ENCODE data around the gene H1-8. TPM values are rescaled to one million over a fixed set of nuclear protein-coding genes. Genes with fewer than 3 reads are reported as not detected.

The H1-8 gene
- total RNA-seq, 2 donors from 2014 or later = not detected

- Histone ChIP-seq H3K27ac (no peak overlapping the region), H3K27me3 (replicated peaks; ENCODE audit: insufficient read depth) (no peaks in the 10 kb centered on the region), H3K4me1 (replicated peaks) (no peaks in the 10 kb centered on the region), H3K9me3 (no peaks in the 10 kb centered on the region), H3K36me3 (no peaks in the 10 kb centered on the region), H3K4me3 (no peak overlapping the region)
- DNase-seq (ENCODE audit: low spot score) = no peak
- WGBS = 81% methylated on average over 3 of the region's 3 CpGs
- TF ChIP-seq CTCF (IDR thresholded peaks at IDR 0.05) (no peak), POLR2AphosphoS5 (IDR thresholded peaks at IDR 0.05) (no peak), POLR2A (IDR thresholded peaks at IDR 0.05) (no peak)
- intact Hi-C loops (cut with DNase I) = no loop called here
Measured at GRCh38 chr3:129549805-129550204, 6.8 kb downstream of the H1-8 start.

- H3K4me1 ChIP-seq (replicated peaks) = no peaks in the 10 kb centered on the region
- no peak for TF ChIP-seq POLR2A (IDR thresholded peaks at IDR 0.05)
- no peak for TF ChIP-seq POLR2AphosphoS5 (IDR thresholded peaks at IDR 0.05)
- no peak for TF ChIP-seq CTCF (IDR thresholded peaks at IDR 0.05)
Measured at GRCh38 chr3:129552287-129553050, 9.5 kb downstream of the H1-8 start.

GRCh38 chr3:129553171-129553570, 10.2 kb downstream of the H1-8 start:
- Histone ChIP-seq H3K4me1 (replicated peaks) (no peaks in the 10 kb centered on the region), H3K4me3 (no peak overlapping the region), H3K27me3 (replicated peaks; ENCODE audit: insufficient read depth) (no peaks in the 10 kb centered on the region), H3K9me3 (no peaks in the 10 kb centered on the region), H3K36me3 (no peaks in the 10 kb centered on the region), H3K27ac (no peak overlapping the region)
- no peak for DNase-seq (ENCODE audit: low spot score)
- intact Hi-C loops (cut with DNase I) = no loop called here
- WGBS = 78% methylated on average over 5 of the region's 6 CpGs
- TF ChIP-seq POLR2AphosphoS5 (IDR thresholded peaks at IDR 0.05) (no peak), POLR2A (IDR thresholded peaks at IDR 0.05) (no peak), CTCF (IDR thresholded peaks at IDR 0.05) (no peak)

More at GRCh38 chr3:129552287-129553050, 9.5 kb downstream of the H1-8 start:
- DNase-seq (ENCODE audit: low spot score) = no peak
- no peak overlapping the region for H3K4me3 ChIP-seq
- no peaks in the 10 kb centered on the region for H3K9me3 ChIP-seq
- WGBS = 56% methylated on average over 10 of the region's 10 CpGs
- intact Hi-C loops (cut with DNase I) = no loop called here
- H3K36me3 ChIP-seq = no peaks in the 10 kb centered on the region
- no peaks in the 10 kb centered on the region for H3K27me3 ChIP-seq (replicated peaks; ENCODE audit: insufficient read depth)
- H3K27ac ChIP-seq = no peak overlapping the region

GRCh38 chr3:129553719-129554118, 10.7 kb downstream of the H1-8 start:
- Histone ChIP-seq H3K36me3 (no peaks in the 10 kb centered on the region), H3K4me1 (replicated peaks) (no peaks in the 10 kb centered on the region), H3K4me3 (no peak overlapping the region), H3K9me3 (no peaks in the 10 kb centered on the region), H3K27ac (peak overlapping the region in 1 of 2 donors; percentile 41), H3K27me3 (replicated peaks; ENCODE audit: insufficient read depth) (no peaks in the 10 kb centered on the region)
- TF ChIP-seq POLR2A (IDR thresholded peaks at IDR 0.05) (no peak), POLR2AphosphoS5 (IDR thresholded peaks at IDR 0.05) (no peak), CTCF (IDR thresholded peaks at IDR 0.05) (no peak)
- WGBS = 51% methylated on average over 15 of the region's 15 CpGs
- DNase-seq (ENCODE audit: low spot score) = no peak
- intact Hi-C loops (cut with DNase I) = no loop called here

Data from prostate gland (tissue), 2 donors.